NK-92 treated with Interleukin-12 subunit alpha and Interleukin-12 subunit beta, amount 100 ng/mL, for 24 hours (cell line): ENCODE measurements around the gene TTC23.

ENCODE experiments used
- DNase-seq: peaks from one replicate; lab custom pipeline; 2025; lab: John Stamatoyannopoulos, UW

Gene TTC23

DNA sequence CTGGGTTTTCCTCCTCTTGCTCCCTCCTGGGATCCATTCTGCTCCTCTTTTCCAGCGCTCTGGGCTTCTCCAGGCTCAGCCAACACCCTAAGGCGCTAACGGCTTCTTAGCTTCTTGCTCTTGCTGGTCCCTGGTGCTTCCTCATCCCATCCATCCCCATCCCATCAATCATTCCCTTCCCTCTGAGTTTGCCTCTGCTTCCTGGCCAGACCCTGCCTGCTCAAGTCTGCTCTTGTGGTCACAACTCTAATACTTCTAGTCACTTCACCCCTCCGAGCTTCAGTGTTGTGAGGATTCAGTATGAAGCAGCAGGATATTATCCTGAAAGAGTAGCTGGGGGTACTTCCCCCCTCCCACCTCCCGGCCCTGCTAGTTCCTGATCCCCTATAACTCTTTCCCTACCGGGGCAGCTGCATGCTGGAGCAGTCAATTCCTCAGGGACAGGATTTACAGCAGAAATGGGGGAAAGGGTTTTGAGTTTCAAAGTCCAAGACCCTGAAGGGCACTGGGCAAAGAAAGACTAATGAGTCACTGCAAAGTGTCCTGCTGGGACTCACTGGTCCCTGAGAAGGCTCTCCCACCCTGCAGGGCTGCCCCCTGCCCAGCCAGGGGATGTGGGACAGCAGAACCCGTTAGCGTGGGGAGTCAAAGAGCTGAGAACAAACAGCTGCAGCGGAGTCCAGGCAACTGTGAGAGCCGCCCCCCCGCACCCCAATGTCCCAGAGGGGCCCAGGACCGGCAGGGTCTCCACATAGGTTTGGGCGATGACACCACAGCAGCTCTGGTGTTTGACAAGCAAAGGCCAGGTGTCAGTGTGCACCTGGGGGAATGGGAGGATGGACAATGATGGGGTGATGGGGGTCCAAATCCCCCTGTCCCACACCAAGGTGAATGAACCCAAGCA, 146.8 kb downstream of the TTC23 start:
- DNase-seq: no peak

DNA sequence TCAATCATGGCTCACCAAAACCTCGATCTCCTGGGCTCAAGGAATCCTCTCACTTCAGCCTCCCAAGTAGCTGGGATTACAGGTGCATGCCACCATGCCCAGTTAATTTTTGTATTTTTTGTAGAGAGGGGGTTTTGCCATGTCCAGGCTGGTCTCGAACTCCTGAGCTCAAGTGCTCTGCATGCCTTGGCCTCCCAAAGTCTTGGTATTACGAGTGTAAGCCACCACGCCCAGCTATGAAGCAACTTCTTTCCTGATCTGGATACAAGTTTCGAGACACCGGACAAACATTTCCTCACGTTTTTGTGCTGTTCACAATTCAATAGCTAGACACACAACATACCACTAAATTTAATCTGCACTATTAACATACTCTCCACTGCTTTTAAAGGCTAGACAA, 147.9 kb downstream of the TTC23 start:
- DNase-seq: no peak

DNA sequence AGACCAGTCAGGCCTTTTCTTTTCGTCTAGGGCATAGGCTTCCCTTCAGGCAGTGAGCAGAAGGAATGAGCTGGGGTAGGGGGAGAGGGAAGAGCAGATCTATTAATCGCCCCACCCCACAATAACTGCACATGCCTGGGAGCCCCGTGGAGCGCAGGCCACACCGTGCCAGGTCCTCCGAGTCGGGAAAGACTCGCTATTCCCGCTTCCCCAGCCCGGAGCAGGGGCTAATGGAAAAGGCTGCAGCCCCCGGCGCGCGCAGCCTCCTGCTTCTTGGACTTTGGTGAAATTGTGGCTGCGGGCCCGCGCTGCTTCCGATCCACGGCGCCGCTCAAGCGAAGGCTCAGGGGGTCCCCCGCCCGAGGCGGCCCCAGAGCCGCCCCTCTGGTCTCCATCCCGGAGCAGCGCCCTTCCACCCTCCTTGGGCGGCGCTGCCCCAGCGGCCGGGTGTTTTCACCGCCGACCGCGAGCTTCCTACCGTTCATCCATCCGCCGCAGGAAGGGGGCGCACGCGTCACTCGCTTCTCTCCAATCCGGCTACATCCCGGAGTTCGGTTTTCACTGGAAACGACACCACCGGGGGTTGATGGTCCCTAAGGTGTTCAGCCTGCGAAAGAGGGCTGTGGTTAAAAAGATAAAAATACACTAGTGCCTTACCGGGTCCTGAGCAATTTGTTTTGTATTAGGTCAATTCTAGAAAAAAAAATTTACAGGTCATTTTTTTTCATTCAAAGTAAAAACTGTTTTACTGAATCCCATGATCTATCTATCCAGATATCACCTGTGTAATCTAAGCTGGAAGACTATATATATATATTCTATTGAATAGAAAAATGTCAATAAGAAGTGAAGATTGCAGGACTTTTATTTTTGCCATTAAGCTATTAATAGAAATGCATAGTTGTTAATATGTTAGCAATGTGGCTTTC, 148.9 kb downstream of the TTC23 start:
- no peak for DNase-seq

DNA sequence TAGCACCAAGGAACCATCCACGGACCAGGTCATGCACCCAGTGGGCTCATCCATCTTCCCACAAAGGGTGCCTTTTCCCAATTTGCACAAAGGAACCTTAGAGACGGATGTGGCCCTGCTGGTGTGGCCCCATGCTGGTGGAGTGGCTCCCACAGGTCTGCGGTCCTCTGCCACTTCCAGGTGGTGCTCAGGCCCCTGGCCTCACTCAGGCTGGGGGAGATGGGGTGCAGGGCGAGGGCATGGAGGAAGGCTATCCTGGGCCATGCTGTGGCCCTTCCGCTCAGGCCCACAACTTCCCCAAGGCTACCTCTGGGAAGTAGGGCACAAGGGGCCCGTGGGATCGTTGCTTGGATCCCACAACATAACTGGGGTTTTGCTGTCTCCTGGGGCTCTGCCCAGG, 149.7 kb downstream of the TTC23 start:
- DNase-seq: no peak

DNA sequence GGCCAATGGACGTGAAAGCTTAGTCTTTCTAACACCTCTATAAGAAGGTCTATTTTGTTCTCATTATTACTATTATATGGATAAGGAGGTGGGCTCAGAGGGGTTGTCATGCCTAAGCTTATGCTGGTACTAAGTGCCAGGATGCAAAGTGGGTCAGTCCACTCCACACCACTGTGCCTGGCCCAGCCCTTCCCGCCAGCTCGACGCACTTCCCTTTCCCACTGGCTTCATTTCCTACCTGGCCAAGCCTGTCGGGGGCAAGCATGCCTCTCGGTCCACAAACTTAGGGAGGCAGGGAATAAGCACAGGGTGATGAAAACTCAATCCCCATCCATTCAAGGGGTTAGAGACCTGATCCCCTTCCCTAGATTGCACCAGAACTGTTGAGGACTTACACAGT, 150.4 kb downstream of the TTC23 start:
- DNase-seq: no peak

DNA sequence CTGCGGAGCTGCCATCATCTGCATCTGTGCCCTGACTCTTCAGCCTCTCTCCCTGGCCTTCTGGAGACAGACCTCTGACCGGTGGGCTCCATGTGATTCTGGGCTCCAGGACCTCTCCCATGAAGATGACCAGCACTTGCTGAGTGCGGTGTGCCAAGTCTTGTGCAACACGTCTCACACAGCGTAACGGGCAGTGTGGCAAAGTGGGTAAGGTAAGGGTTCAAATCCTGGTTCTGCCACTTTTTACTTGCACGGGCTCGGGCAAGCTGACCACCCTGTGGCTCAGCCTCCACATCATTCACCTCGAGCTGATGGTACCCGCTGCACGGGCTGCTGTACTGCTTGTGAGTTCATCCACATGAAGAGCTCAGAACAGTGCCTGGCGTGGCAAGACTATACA, 151.0 kb downstream of the TTC23 start:
- no peak for DNase-seq

DNA sequence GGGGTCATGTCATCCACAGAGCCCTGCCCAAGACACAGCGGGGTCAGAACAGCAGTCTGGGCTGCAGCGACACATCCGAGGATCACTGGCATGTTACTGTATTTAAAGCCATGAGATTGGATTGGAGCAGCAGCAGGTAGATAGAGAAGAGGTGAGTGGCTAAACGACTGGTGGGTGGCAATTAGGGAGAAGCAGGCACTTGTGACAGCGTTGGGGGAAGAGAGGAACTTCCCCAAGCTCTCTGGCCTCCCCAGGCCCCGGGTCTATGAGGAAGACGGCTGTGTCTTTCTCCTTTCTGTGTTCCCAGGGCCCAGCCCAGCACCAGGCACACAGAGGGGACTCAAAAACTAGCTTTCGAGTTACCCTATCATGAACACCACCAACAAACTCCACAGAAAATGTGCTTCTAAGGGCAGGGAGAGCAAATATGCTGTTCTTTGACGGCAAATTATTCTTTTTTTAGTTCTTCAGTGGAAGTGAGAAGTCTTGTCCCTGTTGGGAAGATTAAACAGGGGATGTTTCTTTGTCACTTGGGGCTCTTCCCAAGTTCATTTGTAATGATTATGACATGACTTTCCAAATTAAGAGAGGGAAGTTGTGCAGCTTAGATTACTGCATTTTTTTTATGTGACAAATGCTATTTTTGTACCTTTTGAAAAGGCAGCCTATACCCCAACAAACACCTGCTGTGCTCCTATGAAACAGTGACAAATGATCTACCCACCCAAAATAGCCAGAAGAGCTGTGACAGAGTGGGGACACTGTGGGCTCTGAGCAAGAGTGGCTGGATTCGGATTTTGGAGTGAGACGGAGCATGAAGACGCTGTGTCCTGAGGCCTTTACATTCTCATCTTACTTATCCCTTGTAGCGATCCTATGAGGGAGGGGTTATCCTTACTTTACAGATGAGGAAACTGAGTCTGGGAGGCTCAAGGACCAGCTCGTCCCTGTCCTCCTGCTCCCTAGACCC, 151.7 kb downstream of the TTC23 start:
- no peak for DNase-seq

DNA sequence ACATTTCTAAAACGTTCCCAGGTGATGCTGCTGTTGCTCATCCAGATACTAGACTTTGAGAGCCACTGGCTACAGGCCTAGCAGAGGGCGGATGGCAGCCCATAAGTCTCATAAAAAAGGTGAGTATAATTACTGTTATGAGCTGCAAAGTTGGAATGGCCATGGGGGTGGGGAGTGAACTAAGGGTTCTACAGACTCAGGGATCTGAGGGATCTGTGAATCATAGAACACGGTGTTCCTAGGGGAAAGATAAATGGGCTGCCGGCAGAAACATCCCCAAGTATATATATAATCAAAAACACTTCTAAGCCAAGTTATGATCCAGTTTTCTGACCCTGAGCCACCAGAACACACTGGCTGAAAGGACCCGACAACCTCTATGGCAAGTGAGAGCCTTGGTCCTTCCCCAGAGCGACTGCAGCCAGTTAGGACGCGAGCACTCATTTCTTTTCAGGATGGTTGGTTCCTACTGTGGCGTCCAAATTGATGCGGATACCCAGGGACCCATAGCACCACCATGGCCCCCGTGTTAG, 152.4 kb downstream of the TTC23 start:
- DNase-seq: no peak

DNA sequence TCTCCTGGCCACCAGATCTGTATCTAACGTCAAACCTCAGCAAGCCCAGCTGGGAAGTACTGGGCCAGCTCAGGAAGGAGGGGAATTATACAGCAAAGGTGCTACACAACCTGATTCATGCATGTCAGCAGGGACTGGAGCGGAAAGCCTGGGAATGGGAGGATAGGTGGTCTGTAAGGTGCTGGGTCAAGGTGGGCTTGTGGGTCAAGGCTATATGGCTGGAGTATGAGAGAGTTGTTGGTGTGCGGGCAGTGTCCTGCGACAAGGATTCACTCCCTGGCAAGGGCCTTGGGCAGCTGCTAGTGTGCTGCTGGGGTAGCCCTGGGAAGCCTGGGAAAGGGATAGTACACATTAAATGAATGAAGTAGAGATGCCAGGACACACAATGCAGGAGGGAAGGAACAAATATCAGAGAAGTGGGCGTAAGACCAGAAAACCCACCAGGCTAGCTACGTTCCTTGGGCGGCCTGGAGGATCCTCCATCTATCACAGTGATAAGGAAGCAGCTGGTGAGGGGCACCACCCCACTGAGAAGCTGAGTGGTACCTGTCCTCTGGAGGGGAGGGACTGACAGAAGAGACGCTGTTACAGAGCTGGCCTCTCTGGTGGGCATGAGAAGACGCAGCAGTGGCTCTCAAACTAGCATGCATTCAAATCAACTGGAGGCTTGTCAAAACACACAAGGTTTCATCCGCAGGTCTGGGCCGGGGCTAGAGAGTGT, 153.0 kb downstream of the TTC23 start:
- no peak for DNase-seq

DNA sequence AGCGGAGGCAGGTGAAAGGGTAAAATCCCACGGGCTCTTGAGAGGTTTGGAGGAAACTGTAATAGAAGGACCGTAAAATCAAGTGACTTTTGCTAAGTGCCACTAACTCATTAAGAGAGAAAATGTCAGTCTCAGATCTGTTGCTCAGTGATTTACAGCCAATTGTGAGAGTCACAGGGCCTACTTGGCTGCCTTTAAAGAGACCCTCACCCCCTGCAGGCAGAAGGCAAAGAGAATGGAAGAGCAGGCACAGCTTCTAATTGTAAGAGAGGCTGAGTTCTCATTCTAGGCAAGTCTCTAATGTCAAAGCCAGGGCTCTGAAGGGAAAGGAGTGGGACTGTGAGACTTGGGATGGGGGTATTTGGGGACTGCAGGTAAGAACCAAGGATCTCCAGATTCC, 153.8 kb downstream of the TTC23 start:
- DNase-seq: no peak

DNA sequence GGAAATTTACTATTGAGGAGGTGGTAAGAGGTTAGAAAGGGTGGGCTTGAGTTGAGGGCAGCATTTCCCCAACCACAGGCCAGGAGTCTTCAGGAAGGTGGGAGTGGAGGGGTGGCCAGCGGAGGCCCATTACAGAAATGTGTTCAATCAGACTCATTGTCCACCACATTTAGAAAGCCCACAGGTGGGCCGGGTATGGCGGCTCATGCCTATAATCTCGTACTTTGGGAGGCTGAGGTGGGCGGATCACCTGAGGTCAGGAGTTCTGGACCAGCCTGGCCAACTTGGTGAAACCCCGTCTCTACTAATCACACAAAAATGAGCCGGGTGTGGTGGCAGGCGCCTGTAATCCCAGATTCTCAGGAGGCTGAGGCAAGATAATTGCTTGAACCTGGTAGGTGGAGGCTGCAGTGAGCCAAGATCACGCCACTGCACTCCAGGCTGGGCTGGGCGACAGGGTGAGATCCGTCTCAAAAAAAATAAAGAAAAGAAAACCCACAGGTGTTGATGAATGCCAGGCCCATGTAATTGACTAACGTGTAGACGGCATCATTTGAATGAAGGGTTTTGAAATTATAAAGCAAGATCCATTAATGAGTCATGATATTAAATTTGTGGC, 156.7 kb downstream of the TTC23 start:
- no peak for DNase-seq

DNA sequence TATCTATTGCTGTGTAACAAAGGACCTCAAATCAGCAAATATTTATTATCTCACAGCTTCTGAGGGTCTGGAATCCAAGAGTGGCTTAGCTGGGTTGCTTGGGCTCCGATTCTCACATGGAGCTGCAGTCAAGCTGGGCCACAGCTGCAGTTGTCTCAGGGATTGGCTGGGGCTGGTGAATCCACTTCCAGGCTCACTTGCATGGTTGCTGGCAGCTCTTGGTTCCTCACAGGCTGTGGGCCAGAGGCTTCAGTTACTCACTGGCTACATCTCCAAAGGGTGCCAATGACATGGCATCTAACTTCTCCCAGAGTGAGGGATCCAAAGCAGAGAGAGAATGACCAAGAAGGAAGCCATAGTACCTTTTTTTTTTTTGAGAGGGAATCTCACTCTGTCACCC, 158.4 kb downstream of the TTC23 start:
- no peak for DNase-seq

DNA sequence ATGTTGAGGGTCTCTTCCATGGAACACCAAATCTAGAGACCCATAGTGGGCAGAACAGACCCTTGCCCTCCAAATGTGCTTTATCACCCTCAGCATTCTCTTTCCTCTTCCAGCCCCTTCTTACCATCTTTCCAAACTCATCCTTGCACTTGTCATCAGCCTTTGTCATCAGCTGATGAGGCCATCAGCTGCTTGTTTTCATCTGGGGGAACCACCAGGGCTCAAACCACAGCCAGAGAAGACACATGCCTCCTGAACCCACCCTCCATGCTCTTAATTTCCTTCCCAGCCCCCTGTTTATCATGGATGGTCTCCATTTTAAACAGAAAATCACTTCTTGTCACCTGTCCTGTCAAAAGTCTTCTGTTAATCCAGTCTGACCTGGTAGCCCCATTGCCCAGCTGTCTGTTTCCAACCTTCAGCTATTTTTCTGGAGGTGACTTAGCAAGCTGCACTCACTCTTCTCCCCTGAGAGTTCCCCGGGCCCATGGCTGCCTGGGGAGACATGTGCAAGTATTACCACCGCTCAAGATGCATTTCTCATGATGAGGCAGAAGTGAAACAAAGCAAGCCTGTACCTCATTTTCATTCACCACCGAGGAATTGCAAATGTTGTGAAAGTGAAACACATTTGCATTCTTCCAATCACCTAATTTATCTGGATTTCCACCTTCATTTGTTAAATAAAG, 159.2 kb downstream of the TTC23 start:
- no peak for DNase-seq

DNA sequence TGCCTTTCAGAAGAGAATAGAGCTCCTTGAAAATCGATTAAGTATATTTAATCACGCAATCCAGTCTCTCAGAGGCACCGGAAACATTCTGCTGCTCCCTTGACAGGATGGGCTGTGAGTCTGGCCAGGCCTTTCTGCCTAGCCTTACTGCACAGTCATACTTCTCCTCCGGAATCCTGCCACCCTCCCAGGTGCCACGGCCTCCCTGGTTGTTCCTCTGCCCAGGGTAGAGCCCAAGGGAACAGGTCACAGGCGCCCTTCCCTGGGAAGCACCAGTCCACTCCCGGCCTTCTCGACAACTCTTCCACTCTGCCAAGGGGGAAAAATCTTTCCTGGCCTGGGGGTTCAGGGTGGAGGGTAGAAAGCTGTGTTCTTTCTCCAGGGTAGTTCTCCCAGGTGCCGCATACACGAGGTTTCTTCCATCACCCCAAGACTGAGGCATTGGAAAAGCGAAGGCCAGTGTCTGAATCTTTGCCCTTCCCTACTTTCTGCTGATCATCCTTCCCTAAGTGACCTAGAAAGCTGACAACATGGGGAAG, 161.9 kb downstream of the TTC23 start:
- no peak for DNase-seq

DNA sequence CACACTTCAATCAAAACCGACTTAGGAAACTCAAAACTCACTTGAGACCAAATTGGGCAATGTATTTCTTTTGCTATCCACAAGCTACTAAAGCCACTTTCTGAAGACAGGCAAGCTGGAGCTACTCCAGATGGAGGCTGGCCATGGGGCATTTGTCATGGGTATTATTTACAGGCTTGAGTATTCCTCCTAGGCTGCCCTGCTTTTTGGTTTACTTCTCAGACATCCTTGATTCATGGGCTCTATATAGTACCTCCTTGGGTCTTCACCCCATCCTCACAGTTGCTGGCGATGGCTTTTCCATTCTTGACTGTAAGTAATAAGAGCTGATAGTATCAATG, 163.1 kb downstream of the TTC23 start:
- no peak for DNase-seq
